ENCODE measurements around the gene TMEFF2. TPM values are rescaled to one million over a fixed set of nuclear protein-coding genes. Genes with fewer than 3 reads are reported as not detected.
A peak's percentile ranks its signal among the peaks of the same experiment; 100 is the strongest.

Gene TMEFF2
- total RNA-seq, 1 experiment from 2014 or later, result 72.6 TPM

- DNase-seq (ENCODE audit: low read depth), result no peak
These were observed 289.4 kb downstream of the TMEFF2 start for GRCh38 chr2:191905336-191905735.

DNA sequence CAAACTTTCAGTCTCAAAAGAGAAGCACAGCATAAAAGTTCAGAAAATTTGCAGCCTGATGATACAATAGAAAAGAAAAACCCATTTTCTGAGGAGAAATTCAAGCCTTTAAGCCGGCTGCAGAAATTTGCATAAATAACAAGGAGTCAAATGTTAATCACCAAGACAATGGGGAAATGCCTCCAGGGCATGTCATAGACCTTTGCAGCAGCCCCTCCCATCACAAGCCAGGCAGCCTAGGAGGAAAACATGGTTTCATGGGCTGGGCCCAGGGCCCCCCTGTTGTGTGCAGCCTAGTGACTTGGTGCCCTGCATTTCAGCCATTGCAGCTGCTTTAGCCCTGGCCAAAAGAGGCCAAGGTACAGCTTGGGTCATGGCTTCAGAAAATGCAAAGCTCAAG lies 293.7 kb downstream of the TMEFF2 start:
- DNase-seq (ENCODE audit: low read depth), result no peak

- DNase-seq (ENCODE audit: low read depth), result peak; percentile 94
These were observed 295.3 kb downstream of the TMEFF2 start for GRCh38 chr2:191899410-191899809.

All from LHCN-M2 (cell line).